Stomach (tissue), 4 donors: Measurements from ENCODE around the gene KY.

Experiments
- CTCF ChIP-seq, 7 experiments: fragments of 450-650 bp in 4 of 7; fragments of 200-600 bp in 3 of 7; sonication (generic) in 3 of 7; IDR thresholded peaks; one replicate each; pipeline ENCODE4 v1.5.1; 2016 to 2019; ENCODE audit warnings: antibody characterized with exemption in 7 of 7, control low read depth in 2 of 7, mild to moderate bottlenecking in 1 of 7
- EP300 ChIP-seq: sonication (generic); formaldehyde crosslinking; IDR thresholded peaks from one replicate; pipeline ENCODE4 v1.6.1; 2017; ENCODE audit warnings: antibody characterized with exemption
- POLR2A ChIP-seq, 4 donors: fragments of 450-650 bp; IDR thresholded peaks; one replicate each; pipeline ENCODE4 v1.6.1; 2016; ENCODE audit warnings: antibody characterized with exemption in 4 of 4, control low read depth in 2 of 4, mild to moderate bottlenecking in 1 of 4, moderate library complexity in 1 of 4
- POLR2AphosphoS5 ChIP-seq, 3 donors: sonication (generic); formaldehyde crosslinking; IDR thresholded peaks; one replicate each; pipeline ENCODE4 v1.6.1; 2016; ENCODE audit warnings: antibody characterized with exemption in 3 of 3

- no peak for TF ChIP-seq EP300
- TF ChIP-seq CTCF (IDR thresholded peaks at IDR 0.05), result no peak
- no peak for TF ChIP-seq POLR2AphosphoS5 (IDR thresholded peaks at IDR 0.05)
- TF ChIP-seq POLR2A (IDR thresholded peaks at IDR 0.05), result no peak
These were observed 42.6 kb downstream of the KY start for GRCh38 chr3:134608023-134608770.
